IPS-18c (cell line): ENCODE measurements around the gene CTNS.

Experiments
- H3K4me3 ChIP-seq: 2 replicates; pipeline ENCODE4 v1.7.0; 2013; ENCODE audit warnings: low read depth, mild to moderate bottlenecking, low read length, moderate library complexity; ENCODE audit not compliant: insufficient read depth
- H3K9me3 ChIP-seq: one replicate; pipeline ENCODE4 v1.6.1; 2013; ENCODE audit warnings: mild to moderate bottlenecking, low read length, moderate library complexity; ENCODE audit not compliant: control insufficient read depth, insufficient read depth

CTNS gene

DNA sequence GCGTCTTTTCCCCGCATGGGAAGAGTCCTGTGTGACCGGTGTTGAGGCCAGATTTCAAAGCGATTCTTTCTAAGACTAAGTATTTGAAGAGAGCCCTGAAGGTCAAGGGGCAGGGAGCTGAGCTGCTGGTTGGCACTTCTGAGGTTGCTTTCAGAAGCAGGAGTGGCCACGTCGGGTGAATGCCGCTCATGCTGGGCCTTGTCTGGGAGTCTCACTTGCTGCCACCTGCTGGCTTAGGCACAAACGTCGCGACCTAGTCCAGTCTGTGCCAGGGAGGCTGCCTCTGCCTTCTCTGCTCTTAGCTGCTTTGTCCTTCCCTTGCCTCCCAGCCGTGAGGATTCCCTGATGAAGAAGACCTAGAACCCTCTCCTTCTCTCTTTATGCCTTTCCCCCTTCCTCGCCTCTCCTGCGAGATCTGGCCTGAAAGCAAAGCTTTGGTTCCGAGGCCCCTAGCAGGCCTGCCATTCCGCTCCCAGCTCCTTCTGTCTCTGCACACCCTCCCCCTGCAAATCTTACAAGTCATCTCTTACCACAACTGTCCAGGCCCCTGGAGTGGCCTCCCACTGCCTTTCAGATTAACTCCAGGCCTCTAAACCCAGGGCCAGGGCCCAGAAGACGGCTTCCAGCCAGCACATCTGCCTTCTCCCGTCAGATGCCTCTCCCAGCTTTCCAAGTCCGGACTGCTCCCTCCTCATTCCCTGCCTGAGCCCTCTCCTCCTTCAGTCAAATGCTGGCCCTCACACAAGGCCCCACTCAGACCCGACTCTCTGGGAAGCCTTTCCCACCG lies 11.4 kb downstream of the CTNS start:
- H3K4me3 ChIP-seq, result no peak overlapping the region
- no peaks in the 10 kb centered on the region for H3K9me3 ChIP-seq

DNA sequence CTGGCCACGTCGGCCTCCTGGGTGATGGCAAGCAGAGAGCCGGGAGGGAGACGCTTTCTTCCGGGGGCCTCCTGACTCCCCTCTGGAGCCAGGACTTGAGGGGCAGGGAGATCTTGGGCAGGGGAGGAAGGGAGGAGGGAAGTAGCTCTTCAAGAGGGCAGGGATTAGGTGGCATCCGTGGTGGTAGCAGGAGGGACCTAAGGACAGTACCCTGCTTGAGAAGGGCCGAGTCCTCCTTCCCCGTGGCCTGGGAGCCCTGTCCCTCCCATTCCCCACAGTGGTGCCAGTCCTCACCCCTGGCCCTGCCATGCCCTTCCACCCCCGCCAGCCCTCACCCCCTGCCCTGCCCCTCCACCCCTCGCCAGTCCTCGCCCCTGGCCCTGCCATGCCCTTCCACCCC lies 19.2 kb downstream of the CTNS start:
- no peaks in the 10 kb centered on the region for H3K9me3 ChIP-seq
- H3K4me3 ChIP-seq, result no peak overlapping the region

DNA sequence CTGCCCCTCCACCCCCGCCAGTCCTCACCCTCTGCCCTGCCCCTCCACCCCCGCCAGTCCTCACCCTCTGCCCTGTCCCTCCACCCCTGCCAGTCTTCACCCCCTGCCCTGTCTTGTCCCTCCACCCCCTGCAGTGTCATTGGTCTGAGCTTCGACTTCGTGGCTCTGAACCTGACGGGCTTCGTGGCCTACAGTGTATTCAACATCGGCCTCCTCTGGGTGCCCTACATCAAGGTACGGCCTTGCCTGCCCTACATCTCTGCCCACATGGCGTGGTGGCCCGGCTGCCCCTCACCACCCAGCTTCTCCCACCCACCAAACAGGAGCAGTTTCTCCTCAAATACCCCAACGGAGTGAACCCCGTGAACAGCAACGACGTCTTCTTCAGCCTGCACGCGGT lies 19.8 kb downstream of the CTNS start:
- Histone ChIP-seq H3K9me3 (no peaks in the 10 kb centered on the region), H3K4me3 (no peak overlapping the region)

DNA sequence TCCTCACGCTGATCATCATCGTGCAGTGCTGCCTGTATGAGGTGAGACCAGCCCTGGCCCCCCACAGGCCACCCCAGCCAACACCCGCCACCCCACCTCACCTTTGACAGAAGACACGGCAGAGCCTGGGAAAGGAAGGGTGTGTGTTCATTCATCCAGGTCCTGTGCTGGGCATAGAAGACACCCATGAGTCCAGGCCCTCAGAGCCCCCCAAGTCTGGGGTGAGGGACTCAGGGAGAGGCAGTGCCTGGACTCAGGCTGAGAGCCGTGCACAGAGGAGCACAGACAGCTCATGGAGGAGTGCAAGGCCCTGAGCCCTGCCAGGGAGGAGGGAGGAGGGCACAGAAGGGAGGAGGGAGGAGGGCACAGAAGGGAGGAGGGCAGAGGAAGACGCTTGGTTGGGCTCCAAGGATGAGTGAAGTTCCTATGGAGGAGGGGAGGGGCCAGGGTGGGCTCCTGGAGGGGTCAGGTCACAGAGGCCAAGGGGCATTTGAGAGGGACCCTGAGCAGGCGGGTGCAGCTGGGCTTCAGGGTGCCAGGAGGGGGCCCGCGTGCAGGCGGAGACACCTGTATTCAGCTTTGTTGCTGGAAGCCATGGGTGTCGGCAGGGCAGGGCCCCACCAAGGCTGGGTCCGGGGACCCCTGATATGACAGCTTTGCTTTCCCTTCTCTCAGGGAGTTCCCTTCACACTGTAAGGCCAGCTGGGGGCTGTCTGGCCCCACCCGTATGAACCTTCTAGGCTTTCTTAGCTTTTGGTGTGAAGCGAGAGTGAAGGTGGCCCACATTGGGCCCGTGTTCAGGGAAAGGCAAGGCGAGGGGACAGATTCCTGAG lies 20.4 kb downstream of the CTNS start:
- H3K4me3 ChIP-seq, result no peak overlapping the region
- no peaks in the 10 kb centered on the region for H3K9me3 ChIP-seq

DNA sequence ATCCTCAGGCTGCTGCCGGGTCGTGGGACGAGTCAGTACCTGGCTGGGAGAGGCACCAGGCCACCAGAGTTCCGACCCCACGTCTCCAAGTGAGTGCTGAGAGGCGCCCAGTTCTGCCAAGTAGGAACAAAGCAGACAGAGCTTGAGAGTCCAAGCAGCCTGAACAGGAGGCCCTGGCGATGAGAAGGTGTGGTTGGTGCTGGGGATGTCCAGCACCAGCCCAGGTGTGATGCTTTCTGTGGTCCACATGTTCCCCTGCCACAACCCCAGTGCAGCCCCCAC lies 21.0 kb downstream of the CTNS start:
- no peaks in the 10 kb centered on the region for H3K9me3 ChIP-seq
- no peak overlapping the region for H3K4me3 ChIP-seq

GRCh38 chr17:3657874-3658783 lies 21.6 kb downstream of the CTNS start:
- H3K4me3 ChIP-seq, result no peak overlapping the region
- H3K9me3 ChIP-seq, result no peaks in the 10 kb centered on the region

GRCh38 chr17:3658784-3659449 lies 22.4 kb downstream of the CTNS start:
- H3K4me3 ChIP-seq, result no peak overlapping the region
- H3K9me3 ChIP-seq, result no peaks in the 10 kb centered on the region

- Histone ChIP-seq H3K9me3 (no peaks in the 10 kb centered on the region), H3K4me3 (no peak overlapping the region)
These were observed 23.1 kb downstream of the CTNS start for GRCh38 chr17:3659541-3660111.

DNA sequence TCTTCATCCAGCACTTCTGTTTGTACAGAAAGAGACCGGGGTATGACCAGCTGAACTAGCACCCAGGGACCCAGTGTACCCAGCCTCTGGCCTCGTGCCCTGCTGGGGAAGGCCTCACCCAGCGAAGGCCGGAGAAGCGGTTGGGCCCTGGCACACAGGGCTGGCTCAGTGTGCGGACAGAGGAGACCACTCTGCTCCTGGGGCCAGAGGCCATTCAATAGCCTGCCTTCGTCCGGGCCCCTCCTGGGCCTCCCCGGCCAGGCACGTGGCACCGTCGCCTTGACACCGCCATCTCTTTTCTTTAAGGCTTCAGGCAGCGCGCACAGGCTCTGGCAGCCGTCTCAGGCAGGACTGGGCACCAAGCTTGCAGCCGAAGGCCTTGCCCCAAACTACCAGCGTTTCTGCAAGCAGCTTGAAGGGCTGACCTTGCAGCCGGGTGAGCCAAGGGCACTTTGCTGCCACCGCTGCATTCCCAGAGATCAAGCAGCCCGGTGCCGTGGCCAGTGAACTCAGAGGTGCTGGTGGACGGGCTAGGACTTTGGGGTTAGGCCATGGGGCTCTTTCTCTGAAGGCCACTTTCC lies 23.8 kb downstream of the CTNS start:
- Histone ChIP-seq H3K9me3 (no peaks in the 10 kb centered on the region), H3K4me3 (no peak overlapping the region)

DNA sequence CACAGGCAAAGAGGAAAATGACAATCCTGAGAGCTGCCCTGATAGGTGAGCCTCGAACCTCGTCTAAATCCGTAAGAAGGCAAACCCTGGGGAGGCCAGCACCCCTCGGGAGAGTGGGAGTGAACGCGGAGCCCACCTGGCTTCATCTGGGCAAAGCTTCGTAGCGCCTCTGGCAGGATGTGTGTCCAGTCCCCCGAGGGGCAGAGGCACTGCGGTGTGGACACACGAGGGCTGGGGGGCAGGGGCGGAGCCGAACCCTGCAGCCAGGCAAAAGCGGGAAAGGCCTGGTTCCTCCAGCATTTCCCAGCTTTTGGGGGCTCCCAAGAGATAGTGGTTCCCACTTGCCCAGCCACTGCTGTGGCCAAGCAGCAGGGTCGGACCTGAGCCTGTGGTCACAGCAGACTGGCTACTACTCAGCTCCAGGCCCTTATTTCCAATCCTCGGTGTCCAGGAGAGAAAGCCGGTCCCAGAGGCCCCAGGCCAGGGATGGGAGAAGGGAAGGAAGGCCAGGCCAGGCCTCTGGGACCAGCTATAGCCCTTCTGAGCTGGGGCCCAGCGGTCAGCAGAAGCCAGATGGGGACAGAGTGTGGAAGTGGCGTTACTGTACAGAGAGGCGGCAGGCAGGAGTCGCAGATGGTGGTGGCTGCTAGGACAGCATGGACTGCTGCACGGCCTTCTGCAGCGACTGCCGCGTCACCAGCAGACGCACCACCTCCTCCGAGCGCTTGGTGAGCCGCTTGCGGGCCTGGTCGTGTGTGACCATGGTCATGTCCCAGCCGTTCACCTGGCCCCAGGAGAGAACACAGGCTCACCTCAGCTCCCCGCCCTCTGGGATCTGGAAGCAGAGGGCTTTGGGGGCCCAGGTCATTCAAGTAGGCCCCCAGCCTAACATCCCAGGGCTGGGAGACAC lies 26.8 kb downstream of the CTNS start:
- Histone ChIP-seq H3K4me3 (no peak overlapping the region), H3K9me3 (no peaks in the 10 kb centered on the region)

GRCh38 chr17:3665834-3666233 lies 29.3 kb downstream of the CTNS start:
- H3K4me3 ChIP-seq, result no peak overlapping the region
- no peaks in the 10 kb centered on the region for H3K9me3 ChIP-seq

- H3K9me3 ChIP-seq, result no peaks in the 10 kb centered on the region
- H3K4me3 ChIP-seq, result no peak overlapping the region
These were observed 30.0 kb downstream of the CTNS start for GRCh38 chr17:3666516-3666915.

- Histone ChIP-seq H3K4me3 (peak overlapping the region; percentile 95), H3K9me3 (no peaks in the 10 kb centered on the region)
These were observed 31.1 kb downstream of the CTNS start for GRCh38 chr17:3667366-3668278.

DNA sequence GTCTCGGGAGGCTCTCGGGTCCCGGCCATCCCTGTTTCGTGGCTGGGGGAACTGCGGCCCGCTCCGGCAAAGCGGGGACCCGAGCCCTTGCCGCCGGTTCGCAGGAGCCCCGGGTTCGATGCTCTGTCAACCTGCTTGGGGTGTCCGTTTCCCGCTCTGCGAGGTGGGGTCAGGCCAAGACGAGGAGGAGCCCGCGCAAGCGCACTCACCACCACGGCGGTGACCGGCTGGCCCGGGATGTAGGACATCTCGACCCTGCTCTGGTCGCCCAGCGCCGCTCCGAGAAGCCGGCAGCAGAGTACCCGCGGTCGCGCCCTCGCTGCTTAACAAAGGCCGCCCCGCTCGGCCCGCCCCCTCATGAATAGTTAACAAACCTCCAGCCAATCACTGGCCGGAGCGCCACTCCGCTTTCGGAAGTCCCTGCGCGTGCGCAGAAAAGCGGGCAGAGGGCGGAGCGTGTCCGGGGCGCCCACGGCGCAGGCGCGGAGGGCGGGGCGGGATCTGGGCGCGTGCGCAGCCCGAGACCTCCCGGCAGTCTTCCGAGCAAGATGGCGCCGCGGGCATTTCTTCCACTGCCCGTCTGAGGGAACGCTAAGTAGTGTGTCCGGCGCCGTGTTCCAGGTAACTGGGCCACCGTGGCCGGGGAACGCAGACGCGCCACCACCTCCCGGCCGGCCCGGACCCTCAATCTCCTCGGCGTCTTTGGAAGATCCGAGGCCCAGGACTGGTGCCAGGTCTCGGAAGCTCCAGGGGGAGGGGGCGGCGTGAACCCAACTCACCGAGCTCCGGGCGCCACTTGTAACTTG lies 31.9 kb downstream of the CTNS start, which contains the start of the genes EMC6 and TAX1BP3:
TSS of gene EMC6 (plus strand) at position 534 of the 806 bp plus-strand sequence. CDS start 335 bp downstream, outside the sequence.
TSS of gene TAX1BP3 (minus strand) at position 300 of the 806 bp plus-strand sequence. CDS start at position 248, 52 bp downstream.
- H3K4me3 ChIP-seq, result peak within 1 kb of the TSS; percentile 95
- no peaks in the 10 kb centered on the region for H3K9me3 ChIP-seq
